HCT116 (cell line): ENCODE results near the gene PRKG1. TPM values are rescaled to one million over a fixed set of nuclear protein-coding genes. Genes with fewer than 3 reads are reported as not detected.

Source experiments
- ATAC-seq: fragments of 200-7000 bp; cut with Tn5 transposase; 2 replicates; pipeline ENCODE4 v1.9.1; 2020; ENCODE audit warnings: mild to moderate bottlenecking, moderate library complexity
- BruUV-seq: library from RNA; stranded (reverse); fragments of 400-500 nt; replicated peaks from 2 replicates; lab custom pipeline; 2021; lab: Mats Ljungman, UMichigan
- CTCF ChIA-PET: fragments of 300-600 bp; sonication (Branson Sonifier 250); formaldehyde crosslinking; loops from one replicate; lab custom pipeline; 2021; ENCODE audit warnings: antibody characterized with exemption; lab: Charles Lee
- POLR2A ChIA-PET: fragments of 300-600, 350-600 bp; sonication (Branson Sonifier 250); formaldehyde crosslinking; loops from one replicate; lab custom pipeline; 2021; ENCODE audit warnings: antibody characterized with exemption; lab: Charles Lee
- RAD21 ChIA-PET, 2 experiments: fragments of 300-600 bp; sonication (Branson Sonifier 250); formaldehyde crosslinking; loops; one replicate each; lab custom pipeline; 2023; ENCODE audit warnings: low total read pairs in 2 of 2; ENCODE audit not compliant: uncharacterized antibody in 2 of 2, unreplicated experiment in 2 of 2, low non-redundant PET in 1 of 2; lab: Charles Lee
- DNase-seq: peaks from one replicate; pipeline ENCODE4 v3.0.0-alpha.2; 2010; ENCODE audit warnings: low read depth, low spot score
- H2AFZ ChIP-seq: fragments of 200-600 bp; shearing (Covaris generic), sonication (generic); 2 replicates; pipeline ENCODE4 v1.6.1; 2017; ENCODE audit warnings: low read depth, mixed run types, mixed read lengths, antibody characterized with exemption, low read length; ENCODE audit not compliant: poor library complexity, severe bottlenecking
- H3K27ac ChIP-seq: 2 replicates; pipeline ENCODE4 v1.5.1; 2012; ENCODE audit warnings: low read depth, low read length
- H3K27me3 ChIP-seq: fragments of 200-600 bp; sonication (generic); 2 replicates; pipeline ENCODE4 v1.6.1; 2016; ENCODE audit warnings: mixed run types, low read length, mixed read lengths; ENCODE audit not compliant: insufficient read depth
- H3K36me3 ChIP-seq, 2 experiments: fragments of 200-500 bp in 1 of 2; fragments of 200-600 bp in 1 of 2; sonication (Bioruptor generic) in 1 of 2; sonication (generic) in 1 of 2; 2 replicates each; pipeline versions ENCODE4 v1.5.1 to v1.6.1; 2014 to 2016; ENCODE audit warnings: low read length in 2 of 2, inconsistent platforms in 1 of 2, mixed read lengths in 1 of 2, mixed run types in 1 of 2; ENCODE audit not compliant: insufficient read depth in 2 of 2, control insufficient read depth in 1 of 2
- H3K4me1 ChIP-seq, 2 experiments: fragments of 200-600 bp in 1 of 2; sonication (generic) in 1 of 2; 2 replicates each; pipeline versions ENCODE4 v1.5.1 to v1.6.1; 2012 to 2017; ENCODE audit warnings: low read length in 2 of 2, inconsistent platforms in 1 of 2, mild to moderate bottlenecking in 1 of 2, mixed read lengths in 1 of 2, mixed run types in 1 of 2, moderate library complexity in 1 of 2; ENCODE audit not compliant: insufficient read depth in 2 of 2, control insufficient read depth in 1 of 2
- H3K4me2 ChIP-seq: fragments of 200-600 bp; sonication (generic); 2 replicates; pipeline ENCODE4 v1.6.1; 2017; ENCODE audit warnings: mixed run types, low read length, mixed read lengths
- H3K4me3 ChIP-seq, 2 experiments: fragments of 200-600 bp in 1 of 2; sonication (generic) in 1 of 2; replicated peaks in 1 of 2; 2 replicates each; pipeline ENCODE4 v1.5.1; 2011 to 2016; ENCODE audit warnings: low read length in 2 of 2, control low read depth in 1 of 2, low read depth in 1 of 2, mild to moderate bottlenecking in 1 of 2, mixed read lengths in 1 of 2, mixed run types in 1 of 2
- H3K79me2 ChIP-seq: fragments of 200-600 bp; sonication (generic); 2 replicates; pipeline ENCODE4 v1.6.1; 2017; ENCODE audit warnings: mild to moderate bottlenecking, mixed run types, low read length, moderate library complexity, mixed read lengths; ENCODE audit not compliant: insufficient read depth
- H3K9ac ChIP-seq: fragments of 200-600 bp; sonication (generic); 2 replicates; pipeline ENCODE4 v1.6.1; 2016; ENCODE audit warnings: low read length, mixed read lengths
- H3K9me2 ChIP-seq: fragments of 200-600 bp; sonication (generic), shearing (Covaris generic); 2 replicates; pipeline ENCODE4 v1.6.1; 2017; ENCODE audit warnings: mixed run types, mild to moderate bottlenecking, moderate library complexity; ENCODE audit not compliant: insufficient read depth
- H3K9me3 ChIP-seq, 2 experiments: fragments of 200-500 bp in 1 of 2; fragments of 200-600 bp in 1 of 2; sonication (Bioruptor generic) in 1 of 2; sonication (generic) in 1 of 2; 2 replicates each; pipeline ENCODE4 v1.6.1; 2014 to 2017; ENCODE audit warnings: low read length in 2 of 2, mixed read lengths in 2 of 2, inconsistent platforms in 1 of 2, low read depth in 1 of 2, mild to moderate bottlenecking in 1 of 2, mixed run types in 1 of 2, moderate library complexity in 1 of 2; ENCODE audit not compliant: control insufficient read depth in 1 of 2, insufficient read depth in 1 of 2
- H4K20me1 ChIP-seq: fragments of 200-600 bp; sonication (generic), shearing (Covaris generic); 2 replicates; pipeline ENCODE4 v1.6.1; 2017; ENCODE audit warnings: mixed run types, mild to moderate bottlenecking, moderate library complexity; ENCODE audit not compliant: insufficient read depth
- CBX3 ChIP-seq: IDR thresholded peaks from 2 replicates; pipeline ENCODE4 v1.6.1; 2012; ENCODE audit warnings: low read depth
- CEBPB ChIP-seq: IDR thresholded peaks from 2 replicates; pipeline ENCODE4 v1.6.1; 2012; ENCODE audit warnings: low read depth
- CTCF ChIP-seq, 3 experiments: fragments of 200-600 bp in 1 of 3; sonication (generic) in 1 of 3; IDR thresholded peaks in 2 of 3; conservative IDR thresholded peaks in 1 of 3; 2 replicates each; pipeline ENCODE4 v1.5.1; 2012 to 2017; ENCODE audit warnings: low read depth in 2 of 3, low read length in 2 of 3, antibody characterized with exemption in 1 of 3, borderline replicate concordance in 1 of 3, control low read depth in 1 of 3, mild to moderate bottlenecking in 1 of 3, mixed read lengths in 1 of 3, mixed run types in 1 of 3, moderate library complexity in 1 of 3; ENCODE audit not compliant: insufficient read depth in 1 of 3
- ELF1 ChIP-seq: IDR thresholded peaks from 2 replicates; pipeline ENCODE4 v1.6.1; 2012; ENCODE audit warnings: low read depth, borderline replicate concordance
- EZH2 ChIP-seq: fragments of 200-600 bp; sonication (generic); IDR thresholded peaks from 2 replicates; pipeline ENCODE4 v1.6.1; 2017; ENCODE audit warnings: antibody characterized with exemption, mixed run types
- EZH2phosphoT487 ChIP-seq: fragments of 200-600 bp; IDR thresholded peaks from 2 replicates; pipeline ENCODE4 v1.6.1; 2018; ENCODE audit warnings: antibody characterized with exemption, borderline replicate concordance
- FOSL1 ChIP-seq: IDR thresholded peaks from 2 replicates; pipeline ENCODE4 v1.6.1; 2012; ENCODE audit warnings: low read depth
- JUND ChIP-seq: IDR thresholded peaks from 2 replicates; pipeline ENCODE4 v1.6.1; 2012
- POLR2A ChIP-seq: IDR thresholded peaks from 2 replicates; pipeline ENCODE4 v1.7.0; 2011; ENCODE audit warnings: borderline replicate concordance; ENCODE audit not compliant: insufficient read depth, insufficient read length; ENCODE audit errors: extremely low read depth
- POLR2AphosphoS5 ChIP-seq: IDR thresholded peaks from 2 replicates; pipeline ENCODE4 v1.6.1; 2011; ENCODE audit warnings: mild to moderate bottlenecking, low read depth, low read length, moderate library complexity
- RAD21 ChIP-seq: IDR thresholded peaks from 2 replicates; pipeline ENCODE4 v1.6.1; 2012; ENCODE audit warnings: low read depth, mild to moderate bottlenecking
- REST ChIP-seq: IDR thresholded peaks from 2 replicates; pipeline ENCODE4 v1.6.1; 2012; ENCODE audit warnings: low read depth
- SIN3A ChIP-seq: IDR thresholded peaks from 2 replicates; pipeline ENCODE4 v1.6.1; 2012; ENCODE audit warnings: low read depth
- SP1 ChIP-seq: IDR thresholded peaks from 2 replicates; pipeline ENCODE4 v1.6.1; 2012; ENCODE audit warnings: low read depth
- TCF7L2 ChIP-seq: IDR thresholded peaks from 2 replicates; pipeline ENCODE4 v1.7.0; 2011; ENCODE audit warnings: borderline replicate concordance, inconsistent platforms; ENCODE audit not compliant: insufficient read depth, insufficient read length; ENCODE audit errors: extremely low read depth
- YY1 ChIP-seq: IDR thresholded peaks from 2 replicates; pipeline ENCODE4 v1.6.1; 2011; ENCODE audit warnings: low read length, low read depth, moderate library complexity, mild to moderate bottlenecking; ENCODE audit not compliant: insufficient replicate concordance; ENCODE audit errors: extremely low read depth
- ZBTB33 ChIP-seq: IDR thresholded peaks from 2 replicates; pipeline ENCODE4 v1.6.1; 2011; ENCODE audit warnings: mild to moderate bottlenecking, low read length, moderate library complexity; ENCODE audit not compliant: insufficient replicate concordance; ENCODE audit errors: extremely low read depth
- ZFX ChIP-seq: fragments of 450-650 bp; IDR thresholded peaks from 2 replicates; pipeline ENCODE4 v1.6.1; 2017
- ZNF274 ChIP-seq: fragments of 200-500 bp; sonication (Bioruptor generic); IDR thresholded peaks from 2 replicates; pipeline ENCODE4 v1.6.1; 2014; ENCODE audit warnings: mild to moderate bottlenecking, low read depth, low read length, inconsistent platforms
- intact Hi-C: fragments of 100-400 bp; cut with micrococcal nuclease; formaldehyde crosslinking; loops from 2 replicates; pipeline ENCODE4 v1.10.0; 2022
- total RNA-seq: library from RNA; stranded (reverse); gene quantifications from one replicate; pipeline ENCODE4 v1.2.1, GENCODE V29; 2021; ENCODE audit not compliant: unreplicated experiment

The PRKG1 gene
- total RNA-seq, 1 experiment from 2014 or later, result 1.4 TPM

- CTCF ChIA-PET, result no interaction called here
- H3K9me3 ChIP-seq, result no peaks in the 10 kb centered on the region
- H3K27me3 ChIP-seq, result peaks cover 29% of the 10 kb centered on the region
- H3K4me2 ChIP-seq, result no peak overlapping the region
- no peaks in the 10 kb centered on the region; the same call in 1 of the 2 replicates for H4K20me1 ChIP-seq
- no peak overlapping the region for H3K4me3 ChIP-seq
- no peak for TF ChIP-seq CBX3
- TF ChIP-seq ZBTB33, result no peak
- no peak for TF ChIP-seq YY1
- no peak for TF ChIP-seq TCF7L2
- TF ChIP-seq REST, result no peak
- TF ChIP-seq ELF1, result no peak
- no peak for TF ChIP-seq CTCF (IDR thresholded peaks at IDR 0.05 in 2 of 3, conservative IDR thresholded peaks at IDR 0.05 in 1 of 3; ENCODE audit: borderline replicate concordance in 1 of 3, insufficient read depth in 1 of 3, low read depth in 2 of 3, low read length in 2 of 3)
- TF ChIP-seq RAD21, result no peak
- no peak for TF ChIP-seq POLR2A
- TF ChIP-seq EZH2, result no peak
- TF ChIP-seq SP1, result no peak
- no peak for TF ChIP-seq ZFX
- no peak for TF ChIP-seq FOSL1
- TF ChIP-seq SIN3A, result no peak
- TF ChIP-seq POLR2AphosphoS5, result no peak
- TF ChIP-seq ZNF274, result no peak
- no peak for TF ChIP-seq JUND
- no peak for TF ChIP-seq EZH2phosphoT487
- TF ChIP-seq CEBPB, result no peak
- no peaks in the 10 kb centered on the region for H3K9me2 ChIP-seq
- RAD21 ChIA-PET, result no interaction called here
- POLR2A ChIA-PET, result no interaction called here
- H3K79me2 ChIP-seq, result no peaks in the 10 kb centered on the region
- ATAC-seq, result no peak
- no peak overlapping the region for H3K9ac ChIP-seq
- intact Hi-C loops, result no loop called here
- no peaks in the 10 kb centered on the region for H3K36me3 ChIP-seq
- DNase-seq, result no peak
- no peak overlapping the region for H2AFZ ChIP-seq
- no TSS peak for BruUV-seq
- H3K4me1 ChIP-seq, result no peaks in the 10 kb centered on the region
- H3K27ac ChIP-seq, result no peak overlapping the region
Measured at GRCh38 chr10:51144161-51144781, 70.0 kb downstream of the PRKG1 start.
